Gastrocnemius medialis (tissue), 4 donors: ENCODE data around the gene HPS5. TPM values are rescaled to one million over a fixed set of nuclear protein-coding genes. Genes with fewer than 3 reads are reported as not detected.

ENCODE experiments used
- ATAC-seq, 2 donors: fragments of 150-250 bp; one replicate each; pipeline ENCODE4 v1.9.1; 2016
- DNase-seq, 2 donors: peaks; one replicate each; pipeline ENCODE4 v3.0.0-alpha.2; 2019
- H3K27ac ChIP-seq, 4 donors: fragments of 200-600 bp; sonication (generic); 1 replicate in 1 of 4; 2 replicates in 3 of 4; pipeline ENCODE4 v1.5.1; 2016 to 2018; ENCODE audit warnings: mild to moderate bottlenecking in 2 of 4, moderate library complexity in 1 of 4
- H3K27me3 ChIP-seq, 3 donors: fragments of 200-600 bp; sonication (generic) in 2 of 3; 1 replicate in 1 of 3; 2 replicates in 2 of 3; pipeline versions ENCODE4 v1.5.1 to v1.6.0; 2016 to 2019; ENCODE audit warnings: mild to moderate bottlenecking in 1 of 3, moderate library complexity in 1 of 3
- H3K36me3 ChIP-seq, 2 donors: fragments of 200-600 bp; sonication (generic) in 1 of 2; one replicate each; pipeline ENCODE4 v1.5.1; 2017 to 2018
- H3K4me1 ChIP-seq, 2 donors: fragments of 200-600 bp; sonication (generic) in 1 of 2; one replicate each; pipeline ENCODE4 v1.5.1; 2016 to 2017; ENCODE audit warnings: mild to moderate bottlenecking in 2 of 2
- H3K4me3 ChIP-seq, 4 donors: fragments of 200-600 bp; sonication (generic) in 3 of 4; 1 replicate in 1 of 4; 2 replicates in 3 of 4; pipeline ENCODE4 v1.5.1; 2016 to 2019; ENCODE audit warnings: mild to moderate bottlenecking in 2 of 4
- H3K9me3 ChIP-seq, 3 donors: fragments of 200-600 bp; sonication (generic) in 2 of 3; 1 replicate in 1 of 3; 2 replicates in 2 of 3; pipeline ENCODE4 v1.5.1; 2016 to 2019
- CTCF ChIP-seq, 5 experiments: fragments of 450-650 bp in 3 of 5; fragments of 200-600 bp in 2 of 5; sonication (generic) in 2 of 5; IDR thresholded peaks in 4 of 5; conservative IDR thresholded peaks in 1 of 5; 1 replicate in 4 of 5; 2 replicates in 1 of 5; pipeline ENCODE4 v1.5.1; 2016 to 2019; ENCODE audit warnings: antibody characterized with exemption in 5 of 5, mild to moderate bottlenecking in 3 of 5, moderate library complexity in 3 of 5
- POLR2A ChIP-seq, 2 donors: fragments of 450-650 bp; IDR thresholded peaks; one replicate each; pipeline ENCODE4 v1.6.1; 2017; ENCODE audit warnings: antibody characterized with exemption in 2 of 2, mild to moderate bottlenecking in 2 of 2, moderate library complexity in 2 of 2
- in situ Hi-C, 4 donors: fragments of 200-750 bp; cut with MboI; loops; one replicate each; pipeline versions ENCODE4 v1.15.0 to v1.8.0; 2017; ENCODE audit warnings: low sequenced_read_pairs in 4 of 4
- intact Hi-C: fragments of 100-400 bp; cut with DNase I; formaldehyde crosslinking; loops from one replicate; pipeline ENCODE4 v1.15.1; 2023; ENCODE audit warnings: low total_unique reads
- total RNA-seq, 4 donors: library from RNA; depleted of rRNA; stranded (reverse); fragments of >200 nt; gene quantifications; one replicate each; pipeline versions ENCODE4 v1.1.0 to v1.2.3, GENCODE V29; 2016

The HPS5 gene
- total RNA-seq, 4 donors from 2014 or later: 5.3 to 13.1 (median 9.7) TPM

GRCh38 chr11:18307461-18308139, 14.3 kb downstream of the HPS5 start:
- H3K27ac ChIP-seq: no peak overlapping the region
- no peak for ATAC-seq

GRCh38 chr11:18304745-18305144, 17.2 kb downstream of the HPS5 start:
- in situ Hi-C loops (no loop called here), intact Hi-C loops (no loop called here)
- no peaks in the 10 kb centered on the region for H3K9me3 ChIP-seq
- no peaks in the 10 kb centered on the region for H3K27me3 ChIP-seq
- no peak for ATAC-seq
- H3K4me3 ChIP-seq: no peak overlapping the region
- DNase-seq: no peak
- no peaks in the 10 kb centered on the region for H3K4me1 ChIP-seq
- peaks cover 2 to 68% of the 10 kb centered on the region in 2 donors for H3K36me3 ChIP-seq
- H3K27ac ChIP-seq: no peak overlapping the region
- TF ChIP-seq CTCF (IDR thresholded peaks at IDR 0.05 in 4 of 5, conservative IDR thresholded peaks at IDR 0.05 in 1 of 5) (no peak), POLR2A (IDR thresholded peaks at IDR 0.05) (no peak)

More at GRCh38 chr11:18307461-18308139, 14.3 kb downstream of the HPS5 start:
- Histone ChIP-seq H3K9me3 (no peaks in the 10 kb centered on the region), H3K27me3 (no peaks in the 10 kb centered on the region), H3K4me1 (no peaks in the 10 kb centered on the region), H3K36me3 (peaks cover 5 to 84% of the 10 kb centered on the region in 2 donors), H3K4me3 (no peak overlapping the region)
- TF ChIP-seq POLR2A (IDR thresholded peaks at IDR 0.05) (no peak), CTCF (IDR thresholded peaks at IDR 0.05 in 4 of 5, conservative IDR thresholded peaks at IDR 0.05 in 1 of 5) (no peak)
- intact Hi-C loops (no loop called here), in situ Hi-C loops (no loop called here)
- no peak for DNase-seq

GRCh38 chr11:18299721-18300120, 22.2 kb downstream of the HPS5 start:
- TF ChIP-seq CTCF (IDR thresholded peaks at IDR 0.05 in 4 of 5, conservative IDR thresholded peaks at IDR 0.05 in 1 of 5): no peak
- Histone ChIP-seq H3K9me3 (no peaks in the 10 kb centered on the region), H3K4me3 (no peak overlapping the region), H3K4me1 (no peaks in the 10 kb centered on the region), H3K27ac (no peak overlapping the region), H3K36me3 (peaks cover 4 to 66% of the 10 kb centered on the region in 2 donors), H3K27me3 (no peaks in the 10 kb centered on the region)
- in situ Hi-C loops: no loop called here
- DNase-seq (no peak), ATAC-seq (no peak)
- intact Hi-C loops: no loop called here

GRCh38 chr11:18295316-18295715, 26.6 kb downstream of the HPS5 start:
- in situ Hi-C loops (no loop called here), intact Hi-C loops (no loop called here)
- Histone ChIP-seq H3K4me3 (no peak overlapping the region), H3K27me3 (no peaks in the 10 kb centered on the region), H3K9me3 (no peaks in the 10 kb centered on the region), H3K36me3 (peaks cover 4 to 86% of the 10 kb centered on the region in 2 donors), H3K27ac (no peak overlapping the region), H3K4me1 (no peaks in the 10 kb centered on the region)
- DNase-seq (no peak), ATAC-seq (no peak)
- TF ChIP-seq CTCF (IDR thresholded peaks at IDR 0.05 in 4 of 5, conservative IDR thresholded peaks at IDR 0.05 in 1 of 5): no peak
- no peak for TF ChIP-seq POLR2A (IDR thresholded peaks at IDR 0.05)

- Histone ChIP-seq H3K27ac (no peak overlapping the region), H3K4me3 (no peak overlapping the region), H3K4me1 (no peaks in the 10 kb centered on the region), H3K36me3 (peaks cover 4 to 86% of the 10 kb centered on the region in 2 donors), H3K9me3 (no peaks in the 10 kb centered on the region), H3K27me3 (no peaks in the 10 kb centered on the region)
- TF ChIP-seq POLR2A (IDR thresholded peaks at IDR 0.05) (no peak), CTCF (IDR thresholded peaks at IDR 0.05 in 4 of 5, conservative IDR thresholded peaks at IDR 0.05 in 1 of 5) (no peak)
- no peak for ATAC-seq
- no peak for DNase-seq
- in situ Hi-C loops: no loop called here
- intact Hi-C loops: no loop called here
Measured at GRCh38 chr11:18294862-18295261, 27.1 kb downstream of the HPS5 start.
